Brain microvascular endothelial cell (primary cell): Measurements from ENCODE around the gene TLE2.

Experiments used
- DNase-seq: peaks from one replicate; pipeline ENCODE4 v3.0.0-alpha.2; 2020
- H3K27ac ChIP-seq: fragments of 250-450 bp; sonication (Bioruptor Pico); 2 replicates; pipeline ENCODE4 v1.5.1; 2020; ENCODE audit warnings: mild to moderate bottlenecking, moderate library complexity
- H3K27me3 ChIP-seq: fragments of 250-450 bp; sonication (Bioruptor Pico); replicated peaks from 2 replicates; pipeline ENCODE4 v1.5.1; 2020; ENCODE audit warnings: mild to moderate bottlenecking
- H3K36me3 ChIP-seq: fragments of 250-450 bp; sonication (Bioruptor Pico); replicated peaks from 2 replicates; pipeline ENCODE4 v1.5.1; 2020; ENCODE audit warnings: mild to moderate bottlenecking
- H3K4me3 ChIP-seq: 2 replicates; pipeline ENCODE4 v1.5.1; 2011; ENCODE audit warnings: low read depth, mild to moderate bottlenecking, control low read depth, low read length, moderate library complexity
- CTCF ChIP-seq: IDR thresholded peaks from 2 replicates; pipeline ENCODE4 v1.5.1; 2011; ENCODE audit warnings: low read depth, mild to moderate bottlenecking, moderate library complexity, low read length, control low read depth, inconsistent platforms; ENCODE audit errors: missing control alignments
- in situ Hi-C: cut with HindIII; loops from 2 replicates; pipeline ENCODE4 v1.10.0; 2017; ENCODE audit warnings: low sequenced_read_pairs, low pct_ligation_motif_present

The TLE2 gene

GRCh38 chr19:3047496-3048189 is 18.6 kb upstream of the TLE2 start:
- peak; percentile 66 for DNase-seq
- Histone ChIP-seq H3K36me3 (peaks cover 2% of the 10 kb centered on the region), H3K4me3 (peak overlapping the region; percentile 24), H3K27me3 (no peaks in the 10 kb centered on the region), H3K27ac (no peak overlapping the region)
- in situ Hi-C loops, result no loop called here
- TF ChIP-seq CTCF, result no peak

DNA sequence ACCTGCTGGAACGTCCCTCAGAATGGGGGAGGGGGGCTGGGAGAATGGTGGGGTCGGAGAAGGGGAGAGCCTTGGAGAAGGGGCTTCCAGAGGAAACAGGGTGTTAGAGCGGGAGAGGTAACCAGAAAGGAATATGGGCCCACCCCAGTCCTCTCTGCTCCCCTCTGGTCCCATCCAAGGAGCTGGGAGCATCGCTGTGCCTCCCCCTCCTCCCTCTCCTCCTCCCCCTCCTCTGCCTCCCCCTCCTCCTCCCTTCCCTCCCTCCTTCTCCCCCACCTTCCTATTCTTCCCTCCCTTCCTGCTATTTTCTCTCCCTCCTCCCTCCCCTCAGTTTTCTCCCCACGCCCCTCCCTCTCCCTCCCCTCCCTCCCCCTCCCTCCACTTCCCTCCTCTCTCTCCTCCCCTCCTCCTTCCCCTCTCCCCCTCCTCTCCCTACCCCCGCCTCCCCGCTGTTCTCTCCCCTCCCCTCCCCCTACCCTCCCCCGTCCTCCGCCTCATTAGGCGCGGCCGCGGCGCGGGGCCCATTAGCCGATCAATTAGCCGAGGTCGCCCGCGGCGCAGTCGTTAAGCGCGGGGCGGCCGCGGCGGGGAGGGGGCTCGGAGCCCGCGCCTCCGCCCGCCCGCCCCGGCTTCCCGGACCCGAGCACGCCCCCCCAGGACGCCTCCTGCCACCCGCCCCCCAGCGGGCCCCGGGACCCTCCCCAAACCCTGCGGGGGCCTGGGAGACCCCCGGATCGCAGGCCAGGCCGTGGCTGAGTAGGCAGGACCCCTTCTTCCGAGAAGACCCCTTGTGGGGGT is 17.8 kb upstream of the TLE2 start:
- Histone ChIP-seq H3K36me3 (no peaks in the 10 kb centered on the region), H3K27me3 (no peaks in the 10 kb centered on the region), H3K4me3 (peak overlapping the region; percentile 24), H3K27ac (no peak overlapping the region)
- DNase-seq, result no peak
- in situ Hi-C loops, result no loop called here
- TF ChIP-seq CTCF, result no peak

- H3K27ac ChIP-seq, result no peak overlapping the region
- no peak for TF ChIP-seq CTCF
- no peaks in the 10 kb centered on the region for H3K27me3 ChIP-seq
- no peaks in the 10 kb centered on the region for H3K36me3 ChIP-seq
- DNase-seq, result no peak
- no peak overlapping the region for H3K4me3 ChIP-seq
- in situ Hi-C loops, result no loop called here
These were observed 17.0 kb upstream of the TLE2 start for GRCh38 chr19:3045885-3046697.

GRCh38 chr19:3045191-3045590 is 16.1 kb upstream of the TLE2 start:
- in situ Hi-C loops, result no loop called here
- Histone ChIP-seq H3K36me3 (no peaks in the 10 kb centered on the region), H3K4me3 (no peak overlapping the region), H3K27me3 (no peaks in the 10 kb centered on the region), H3K27ac (no peak overlapping the region)
- no peak for TF ChIP-seq CTCF
- no peak for DNase-seq

DNA sequence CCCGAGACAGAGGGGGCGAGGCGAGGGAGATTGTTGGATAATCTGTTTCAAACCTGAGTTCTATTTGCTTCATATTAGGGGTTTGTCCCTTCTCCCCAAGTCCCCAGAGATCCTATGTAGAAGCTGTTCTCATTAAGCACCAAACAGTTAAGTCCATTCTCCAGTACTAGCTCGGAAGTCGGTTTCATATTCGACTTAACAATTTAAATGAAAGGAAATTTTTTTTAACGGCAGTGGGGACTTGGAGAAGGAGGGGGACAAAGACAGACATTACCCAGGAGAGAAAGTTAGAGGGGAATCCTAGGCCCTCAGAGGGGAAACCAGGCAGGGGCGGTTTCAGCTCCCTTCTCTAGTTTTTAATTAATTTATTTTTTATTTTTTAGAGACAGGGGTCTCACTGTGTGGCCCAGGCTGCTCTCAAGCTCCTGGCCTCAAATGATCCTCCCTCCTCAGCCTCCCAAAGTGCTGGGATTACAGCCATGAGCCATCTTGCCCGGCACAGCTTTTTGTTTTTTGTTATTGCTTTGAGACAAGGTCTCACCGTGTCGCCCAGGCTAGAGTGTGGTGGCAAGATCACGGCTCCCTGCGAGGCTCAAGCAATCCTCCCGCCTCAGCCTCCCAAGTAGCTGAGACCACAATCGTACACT is 13.7 kb upstream of the TLE2 start:
- no peak overlapping the region for H3K4me3 ChIP-seq
- in situ Hi-C loops, result no loop called here
- H3K27ac ChIP-seq, result no peak overlapping the region
- no peaks in the 10 kb centered on the region for H3K27me3 ChIP-seq
- no peak for TF ChIP-seq CTCF
- DNase-seq, result no peak
- H3K36me3 ChIP-seq, result no peaks in the 10 kb centered on the region
